Endothelial cell of umbilical vein (primary cell): ENCODE data around the gene RGS9. TPM values are rescaled to one million over a fixed set of nuclear protein-coding genes. Genes with fewer than 3 reads are reported as not detected.

Source experiments
- BruUV-seq: library from RNA; stranded (reverse); fragments of 400-500 nt; replicated peaks from 2 replicates; lab custom pipeline; 2021; lab: Mats Ljungman, UMichigan
- CTCF ChIA-PET: fragments of 300-600, 350-600 bp; sonication (Branson Sonifier 250); formaldehyde crosslinking; loops from one replicate; lab custom pipeline; 2021; ENCODE audit warnings: antibody characterized with exemption, inconsistent platforms; lab: Charles Lee
- POLR2A ChIA-PET: fragments of 300-600, 350-600 bp; sonication (Branson Sonifier 250); formaldehyde crosslinking; loops from one replicate; lab custom pipeline; 2021; ENCODE audit warnings: antibody characterized with exemption, inconsistent platforms; lab: Charles Lee
- DNase-seq: peaks from one replicate; pipeline ENCODE4 v3.0.0-alpha.2; 2011; ENCODE audit warnings: low read depth, low spot score
- FAIRE-seq: peaks from 2 replicates; lab custom pipeline; 2011; peaks lifted over from hg19 to GRCh38; lab: Jason Lieb, UNC
- H2AFZ ChIP-seq: 2 replicates; pipeline ENCODE4 v1.6.0; 2012; ENCODE audit warnings: low read depth, low read length, control low read depth, inconsistent platforms
- H3K27ac ChIP-seq: 2 replicates; pipeline ENCODE4 v1.5.1; 2011; ENCODE audit warnings: low read depth, mild to moderate bottlenecking, control low read depth, low read length, moderate library complexity; ENCODE audit not compliant: insufficient read depth
- H3K27me3 ChIP-seq, 2 experiments: 2 replicates each; pipeline versions ENCODE4 v1.6.0 to v1.6.1; 2011; ENCODE audit warnings: low read length in 2 of 2, mixed read lengths in 1 of 2; ENCODE audit not compliant: control insufficient read depth in 2 of 2, insufficient read depth in 2 of 2
- H3K36me3 ChIP-seq, 2 experiments: 2 replicates in 1 of 2; 3 replicates in 1 of 2; pipeline ENCODE4 v1.5.1; 2011; ENCODE audit warnings: low read length in 2 of 2, mild to moderate bottlenecking in 1 of 2, moderate library complexity in 1 of 2; ENCODE audit not compliant: control insufficient read depth in 2 of 2, insufficient read depth in 2 of 2; ENCODE audit errors: extremely low read depth in 1 of 2
- H3K4me1 ChIP-seq: 3 replicates; pipeline ENCODE4 v1.5.1; 2011; ENCODE audit warnings: mild to moderate bottlenecking, low read length; ENCODE audit not compliant: control insufficient read depth, insufficient read depth; ENCODE audit errors: extremely low read depth
- H3K4me2 ChIP-seq: 2 replicates; pipeline ENCODE4 v1.6.1; 2011; ENCODE audit warnings: low read length, control low read depth, mixed read lengths; ENCODE audit not compliant: insufficient read depth
- H3K4me3 ChIP-seq, 3 experiments: fragments of 200-600 bp in 1 of 3; sonication (generic), shearing (Covaris generic) in 1 of 3; replicated peaks in 1 of 3; 2 replicates each; pipeline ENCODE4 v1.5.1; 2011 to 2016; ENCODE audit warnings: control low read depth in 3 of 3, low read length in 3 of 3, mild to moderate bottlenecking in 2 of 3, inconsistent platforms in 1 of 3, low read depth in 1 of 3, moderate library complexity in 1 of 3; ENCODE audit not compliant: insufficient read depth in 1 of 3
- H3K79me2 ChIP-seq: 2 replicates; pipeline ENCODE4 v1.6.0; 2012; ENCODE audit warnings: low read length, inconsistent platforms; ENCODE audit not compliant: control insufficient read depth, insufficient read depth
- H3K9ac ChIP-seq: replicated peaks from 2 replicates; pipeline ENCODE3; 2011; ENCODE audit warnings: low read length, control low read depth; ENCODE audit not compliant: insufficient read depth; ENCODE audit errors: extremely low read depth
- H3K9me1 ChIP-seq: replicated peaks from 3 replicates; pipeline ENCODE4 v1.6.0; 2011; ENCODE audit warnings: mild to moderate bottlenecking, low read length; ENCODE audit not compliant: control insufficient read depth, insufficient read depth; ENCODE audit errors: extremely low read depth
- H3K9me3 ChIP-seq: replicated peaks from 2 replicates; pipeline ENCODE4 v1.5.1; 2012; ENCODE audit warnings: low read length, inconsistent platforms; ENCODE audit not compliant: control insufficient read depth, insufficient read depth
- H4K20me1 ChIP-seq: replicated peaks from 2 replicates; pipeline ENCODE3; 2011; ENCODE audit warnings: mild to moderate bottlenecking, low read length; ENCODE audit not compliant: control insufficient read depth, insufficient read depth; ENCODE audit errors: extremely low read depth
- EZH2 ChIP-seq: IDR thresholded peaks from 2 replicates; pipeline ENCODE4 v1.6.1; 2012; ENCODE audit warnings: borderline replicate concordance, low read depth, mild to moderate bottlenecking, moderate library complexity, low read length, inconsistent platforms; ENCODE audit not compliant: severe bottlenecking
- FOS ChIP-seq: IDR thresholded peaks from 2 replicates; pipeline ENCODE4 v1.6.1; 2011; ENCODE audit warnings: mild to moderate bottlenecking, low read length, moderate library complexity, borderline replicate concordance; ENCODE audit not compliant: insufficient read depth
- GATA2 ChIP-seq: IDR thresholded peaks from 2 replicates; pipeline ENCODE4 v1.7.0; 2011; ENCODE audit warnings: low read depth, mild to moderate bottlenecking, moderate library complexity, mixed read lengths, low read length; ENCODE audit not compliant: insufficient read length, insufficient read depth
- JUN ChIP-seq: IDR thresholded peaks from 2 replicates; pipeline ENCODE4 v1.6.1; 2011; ENCODE audit warnings: borderline replicate concordance, low read depth; ENCODE audit not compliant: insufficient read length, insufficient read depth
- MYC ChIP-seq: IDR thresholded peaks from one replicate; pipeline ENCODE4 v1.6.1; 2011; ENCODE audit warnings: mild to moderate bottlenecking, low read depth, low read length
- POLR2A ChIP-seq: IDR thresholded peaks from 2 replicates; pipeline ENCODE4 v1.6.1; 2012; ENCODE audit warnings: low read depth, mild to moderate bottlenecking, control low read depth, low read length
- POLR2AphosphoS5 ChIP-seq: IDR thresholded peaks from 2 replicates; pipeline ENCODE4 v1.6.1; 2012; ENCODE audit warnings: low read depth, mild to moderate bottlenecking, control low read depth, low read length, moderate library complexity; ENCODE audit not compliant: insufficient read depth
- dilution Hi-C: fragments of 300-500 bp; cut with MboI; formaldehyde crosslinking; loops from one replicate; pipeline ENCODE4 v1.15.0; 2019; ENCODE audit warnings: low sequenced_read_pairs; ENCODE audit not compliant: extremely low pct_ligation_motif_present
- intact Hi-C: fragments of 100-400 bp; cut with micrococcal nuclease; formaldehyde crosslinking; loops from one replicate; pipeline ENCODE4 v1.10.0; 2022
- polyA plus RNA-seq, 4 experiments: library from polyadenylated mRNA; depleted of rRNA in 3 of 4; stranded (reverse) in 3 of 4; unstranded in 1 of 4; fragments of >200 nt; gene quantifications; 2 replicates each; pipeline versions ENCODE4 v1.2.1 to v1.2.3, GENCODE V29; 2011 to 2012; ENCODE audit warnings: missing spikeins in 1 of 4
- total RNA-seq: library from RNA; stranded (reverse); gene quantifications from 2 replicates; pipeline ENCODE4 v1.2.3, GENCODE V29; 2021
- TF ChIP-seq, protein P1 (sequence below), 2 donors: IDR thresholded peaks; 1 replicate in 1 of 2; 2 replicates in 1 of 2; pipeline ENCODE4 v1.5.1; 2011; ENCODE audit warnings: low read length in 2 of 2, mild to moderate bottlenecking in 2 of 2, moderate library complexity in 2 of 2, control low read depth in 1 of 2, inconsistent platforms in 1 of 2, low read depth in 1 of 2; ENCODE audit not compliant: insufficient read depth in 1 of 2; ENCODE audit errors: extremely low read depth in 1 of 2
- TF ChIP-seq, protein P2 (sequence below): IDR thresholded peaks from 2 replicates; pipeline ENCODE4 v1.6.1; 2011; ENCODE audit not compliant: insufficient read depth, insufficient read length

RGS9 gene
- total and polyA plus RNA-seq, 2 donors (not counting 3 experiments of a cell fraction or from before 2014, with no cell fraction given): 0.61 to 1.4 TPM

DNA sequence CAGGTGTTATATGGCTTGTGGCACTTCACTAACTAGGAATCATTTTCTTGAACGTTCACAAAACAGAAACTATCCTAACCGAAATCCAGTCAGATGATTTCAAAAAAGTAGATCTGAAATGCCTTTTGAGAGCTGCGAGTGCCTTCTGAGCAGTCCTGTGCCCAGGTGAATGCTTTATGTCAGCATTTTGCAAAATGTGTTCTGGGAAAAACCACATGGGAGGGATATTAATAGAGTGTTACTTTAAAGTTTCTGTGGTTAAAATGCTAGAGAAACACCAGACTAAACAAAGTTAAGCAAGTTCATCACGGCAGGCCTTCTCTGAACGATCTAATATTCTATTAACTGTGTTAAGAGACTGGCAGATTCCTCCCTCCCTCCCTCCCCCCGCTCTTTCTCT lies 15.8 kb upstream of the RGS9 start:
- FAIRE-seq: no peak
- CTCF ChIA-PET: interaction anchor here (1.1 kb wide), 1 partner anchor 21 kb away, joined by 5 read pairs; no protein-coding TSS in a partner anchor

More for the DNA sequence above, 15.8 kb upstream of the RGS9 start:
- H3K36me3 ChIP-seq: no peaks in the 10 kb centered on the region
- intact Hi-C loops: no loop called here
- no peak overlapping the region for H2AFZ ChIP-seq
- no peak overlapping the region for H3K9ac ChIP-seq
- H3K9me1 ChIP-seq: no peaks in the 10 kb centered on the region
- H3K79me2 ChIP-seq: no peaks in the 10 kb centered on the region
- peaks cover 0 to 12% of the 10 kb centered on the region in 2 experiments for H3K27me3 ChIP-seq
- no peak for DNase-seq
- no peak overlapping the region for H3K4me2 ChIP-seq
- H3K9me3 ChIP-seq: no peaks in the 10 kb centered on the region
- no peak for TF ChIP-seq MYC
- TF ChIP-seq EZH2: no peak
- no peak for TF ChIP-seq GATA2
- TF ChIP-seq, protein P1, sequence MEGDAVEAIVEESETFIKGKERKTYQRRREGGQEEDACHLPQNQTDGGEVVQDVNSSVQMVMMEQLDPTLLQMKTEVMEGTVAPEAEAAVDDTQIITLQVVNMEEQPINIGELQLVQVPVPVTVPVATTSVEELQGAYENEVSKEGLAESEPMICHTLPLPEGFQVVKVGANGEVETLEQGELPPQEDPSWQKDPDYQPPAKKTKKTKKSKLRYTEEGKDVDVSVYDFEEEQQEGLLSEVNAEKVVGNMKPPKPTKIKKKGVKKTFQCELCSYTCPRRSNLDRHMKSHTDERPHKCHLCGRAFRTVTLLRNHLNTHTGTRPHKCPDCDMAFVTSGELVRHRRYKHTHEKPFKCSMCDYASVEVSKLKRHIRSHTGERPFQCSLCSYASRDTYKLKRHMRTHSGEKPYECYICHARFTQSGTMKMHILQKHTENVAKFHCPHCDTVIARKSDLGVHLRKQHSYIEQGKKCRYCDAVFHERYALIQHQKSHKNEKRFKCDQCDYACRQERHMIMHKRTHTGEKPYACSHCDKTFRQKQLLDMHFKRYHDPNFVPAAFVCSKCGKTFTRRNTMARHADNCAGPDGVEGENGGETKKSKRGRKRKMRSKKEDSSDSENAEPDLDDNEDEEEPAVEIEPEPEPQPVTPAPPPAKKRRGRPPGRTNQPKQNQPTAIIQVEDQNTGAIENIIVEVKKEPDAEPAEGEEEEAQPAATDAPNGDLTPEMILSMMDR (IDR thresholded peaks at IDR 0.05; ENCODE audit: extremely low read depth in 1 of 2, insufficient read depth in 1 of 2, low read depth in 1 of 2, low read length in 2 of 2): no peak
- TF ChIP-seq POLR2A: no peak
- TF ChIP-seq JUN: no peak
- no peak for TF ChIP-seq POLR2AphosphoS5
- no peak for TF ChIP-seq FOS
- TF ChIP-seq, protein P2, sequence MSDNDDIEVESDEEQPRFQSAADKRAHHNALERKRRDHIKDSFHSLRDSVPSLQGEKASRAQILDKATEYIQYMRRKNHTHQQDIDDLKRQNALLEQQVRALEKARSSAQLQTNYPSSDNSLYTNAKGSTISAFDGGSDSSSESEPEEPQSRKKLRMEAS: no peak
- POLR2A ChIA-PET: no interaction called here
- peaks cover 14% of the 10 kb centered on the region for H3K4me1 ChIP-seq
- dilution Hi-C loops: no loop called here
- H3K27ac ChIP-seq: no peak overlapping the region
- no peaks in the 10 kb centered on the region for H4K20me1 ChIP-seq
- H3K4me3 ChIP-seq: no peak overlapping the region
- BruUV-seq: no TSS peak
